Tibial nerve (tissue), 3 donors: ENCODE results near the gene APOBR.

ENCODE experiments used
- EP300 ChIP-seq, 2 donors: sonication (generic); formaldehyde crosslinking; IDR thresholded peaks; one replicate each; pipeline ENCODE4 v1.6.1; 2017; ENCODE audit warnings: antibody characterized with exemption in 2 of 2, mild to moderate bottlenecking in 1 of 2
- POLR2A ChIP-seq, 2 donors: fragments of 450-650 bp; IDR thresholded peaks; one replicate each; pipeline ENCODE4 v1.6.1; 2017; ENCODE audit warnings: antibody characterized with exemption in 2 of 2, mild to moderate bottlenecking in 2 of 2, moderate library complexity in 2 of 2

- TF ChIP-seq EP300 (IDR thresholded peaks at IDR 0.05) (no peak), POLR2A (IDR thresholded peaks at IDR 0.05) (no peak)
These were observed 7.1 kb downstream of the APOBR start for GRCh38 chr16:28501258-28502232.
